HuH-7.5 (cell line): ENCODE data around the gene ABHD12B.
A peak's percentile ranks its signal among the peaks of the same experiment; 100 is the strongest.

Experiments used
- DNase-seq: peaks from one replicate; pipeline ENCODE4 v3.0.0; 2011; ENCODE audit warnings: low spot score

Gene ABHD12B

DNA sequence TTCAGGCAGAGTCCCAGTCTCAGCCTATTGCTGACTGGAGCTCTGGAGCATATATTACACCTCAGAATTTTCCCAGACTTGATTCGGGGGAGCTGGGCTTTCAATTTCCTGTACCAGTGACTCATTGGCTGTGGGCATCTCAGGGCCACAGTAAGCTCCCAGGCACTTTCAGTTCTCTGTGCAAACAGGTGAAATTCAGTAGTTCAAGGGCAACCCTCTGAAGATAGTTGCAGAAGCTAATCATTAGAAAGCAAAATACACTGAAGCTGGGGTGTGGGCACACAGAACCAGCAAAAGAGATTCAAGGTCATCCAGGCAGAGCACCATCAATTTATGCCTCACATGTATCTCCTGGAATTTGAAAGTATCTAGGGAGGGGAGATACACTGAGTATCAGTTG is 32.8 kb upstream of the ABHD12B start:
- no peak for DNase-seq

DNA sequence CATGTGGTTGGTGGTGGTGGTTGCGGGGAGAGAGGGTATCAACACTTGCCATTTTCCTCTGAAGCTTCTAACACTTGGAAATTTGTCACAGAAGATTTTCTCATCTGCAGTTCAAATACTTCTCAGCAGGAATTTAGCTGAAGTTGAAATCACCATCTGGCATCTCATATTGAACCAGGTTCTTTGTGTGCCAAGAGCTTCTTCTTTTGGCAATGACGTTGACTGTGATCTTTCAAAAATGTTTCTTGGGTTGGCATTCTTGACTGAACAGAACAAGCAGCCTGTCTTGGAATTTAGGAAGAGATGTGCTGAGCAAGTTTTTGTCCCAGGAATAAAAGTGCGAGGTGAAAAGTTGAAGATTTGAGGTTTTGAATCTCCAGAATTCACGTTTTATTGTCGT is 32.2 kb upstream of the ABHD12B start:
- no peak for DNase-seq

- DNase-seq, result no peak
These were observed 27.5 kb upstream of the ABHD12B start for GRCh38 chr14:50844391-50844790.

DNA sequence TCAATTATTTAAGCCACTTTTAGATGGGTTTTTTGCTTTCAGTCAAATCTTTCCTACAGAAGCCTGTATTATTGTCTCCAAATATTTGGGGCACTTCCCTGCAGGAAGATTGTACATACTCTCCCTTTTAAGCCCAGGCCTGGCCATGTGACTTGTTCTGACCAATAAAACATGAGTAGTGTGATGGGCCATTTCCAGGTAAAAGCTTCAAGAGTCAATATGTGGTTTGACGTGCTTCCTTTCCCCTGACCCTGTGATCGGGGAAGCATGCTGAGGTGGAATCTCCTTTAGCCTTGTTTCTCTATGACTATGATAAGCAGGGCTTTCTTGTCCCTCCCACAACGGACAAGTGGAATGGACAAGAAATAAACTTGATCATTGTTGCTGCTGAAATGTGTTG is 26.7 kb upstream of the ABHD12B start:
- no peak for DNase-seq

DNA sequence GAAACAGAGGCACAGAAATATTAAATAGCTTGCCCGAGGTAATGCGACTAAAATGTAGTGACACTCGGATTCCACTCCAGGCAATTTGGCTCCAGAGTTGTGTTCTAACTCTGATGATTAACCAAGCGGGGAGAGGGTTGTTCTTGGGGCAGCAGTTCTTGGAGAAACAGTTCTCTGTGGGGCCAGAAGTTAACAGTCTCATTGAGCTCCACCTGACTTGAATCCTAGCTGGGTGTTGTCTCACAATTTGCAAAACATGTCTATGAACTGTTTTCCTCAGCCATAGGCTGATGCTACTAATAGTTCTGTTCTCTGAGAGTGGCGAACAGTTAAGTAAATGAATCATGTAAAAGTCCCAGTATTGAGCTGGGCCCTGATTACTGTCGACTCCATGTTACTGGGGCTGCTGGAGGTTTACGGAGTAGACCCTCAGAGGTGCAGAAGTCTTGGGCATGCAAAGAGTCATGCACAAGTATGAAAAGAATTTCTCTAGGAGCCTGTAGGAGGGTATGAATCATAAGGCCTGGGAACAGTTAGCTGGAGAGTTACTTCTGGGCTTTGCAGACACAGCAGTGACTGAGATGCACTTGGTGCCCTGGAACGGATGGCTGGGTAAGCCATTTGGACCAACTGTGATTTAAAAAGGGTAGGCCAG is 25.5 kb upstream of the ABHD12B start:
- DNase-seq, result no peak

DNA sequence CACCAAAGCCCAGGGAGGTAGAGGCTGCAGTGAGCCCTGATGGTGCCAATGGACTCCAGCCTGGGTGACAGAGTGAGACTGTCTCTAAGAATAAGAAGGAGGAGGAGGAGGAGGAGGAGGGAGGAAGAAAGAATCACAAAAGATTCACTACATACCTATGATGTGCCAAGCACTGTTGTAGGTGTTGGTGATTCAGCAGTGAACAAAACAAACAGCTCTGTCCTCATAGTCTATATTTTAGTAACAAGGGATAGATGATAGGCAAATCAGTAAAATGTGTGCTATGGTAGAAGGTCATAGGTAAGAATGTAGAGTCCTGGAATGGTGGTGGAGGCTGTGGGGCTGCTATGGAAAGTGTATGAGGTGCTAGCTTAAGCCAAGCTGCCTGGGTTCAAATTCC is 18.0 kb upstream of the ABHD12B start:
- no peak for DNase-seq

DNA sequence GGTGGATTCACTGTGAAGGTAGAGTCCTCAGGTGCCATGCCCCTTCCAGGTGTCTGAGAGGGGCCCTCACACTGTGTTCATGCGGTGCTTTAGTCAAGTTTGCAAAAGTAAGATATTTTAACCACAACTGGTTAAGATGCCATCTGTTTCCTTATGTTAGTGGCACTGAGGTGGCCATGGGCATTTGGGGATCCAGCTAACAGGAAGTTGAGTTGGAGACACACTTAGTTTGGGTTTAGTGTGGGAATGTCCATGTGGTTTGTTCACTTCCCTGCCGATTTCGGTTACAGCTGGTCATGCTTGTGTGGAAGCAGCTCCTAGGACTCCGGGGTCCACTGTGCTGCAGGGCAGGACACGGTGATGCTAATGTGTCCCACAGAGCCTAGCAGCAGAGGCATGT is 17.3 kb upstream of the ABHD12B start:
- DNase-seq, result no peak

DNA sequence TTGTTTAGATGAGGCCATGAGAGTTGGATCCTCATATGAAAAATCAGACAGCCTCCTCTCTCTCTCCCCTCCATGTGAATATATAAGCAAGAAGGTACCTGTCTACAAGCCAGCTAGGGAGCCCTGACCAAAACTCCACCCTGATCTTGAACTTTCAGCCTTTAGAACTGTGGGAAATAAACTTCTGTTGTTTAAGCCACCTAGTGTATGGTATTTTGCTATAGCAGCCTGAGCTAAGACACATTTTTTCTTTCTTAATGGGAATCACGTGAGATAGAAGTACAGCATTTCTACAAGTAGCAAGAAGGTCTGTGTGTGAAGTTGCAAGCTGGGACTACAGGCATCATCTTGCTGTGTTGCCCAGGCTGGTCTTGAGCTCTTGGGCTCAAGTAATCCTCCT is 16.3 kb upstream of the ABHD12B start:
- no peak for DNase-seq

DNA sequence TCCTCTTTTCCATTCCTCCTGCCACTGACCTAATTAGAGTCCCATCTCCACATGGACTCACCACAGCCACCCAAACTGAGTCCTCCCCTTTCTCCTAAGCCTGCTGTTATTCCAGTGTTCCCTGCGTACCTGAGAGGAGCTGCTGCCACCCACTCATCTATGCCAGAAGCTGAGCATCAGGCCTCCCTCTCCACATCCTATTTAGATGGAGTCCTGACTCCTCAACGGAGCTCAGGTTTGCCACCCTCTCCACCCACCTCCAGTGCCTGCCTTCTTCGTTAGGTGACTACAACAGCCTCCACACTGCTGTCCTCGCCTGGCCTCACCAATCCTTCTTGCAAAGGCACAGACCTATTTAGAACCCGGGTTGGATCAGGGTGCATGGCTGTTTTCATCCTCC is 15.2 kb upstream of the ABHD12B start:
- DNase-seq, result no peak

GRCh38 chr14:50859296-50859624 is 12.6 kb upstream of the ABHD12B start:
- DNase-seq, result peak; percentile 19

- DNase-seq, result peak; percentile 56
These were observed 11.3 kb upstream of the ABHD12B start for GRCh38 chr14:50860478-50861086.

GRCh38 chr14:50862036-50862570 is 9.8 kb upstream of the ABHD12B start:
- DNase-seq, result no peak

DNA sequence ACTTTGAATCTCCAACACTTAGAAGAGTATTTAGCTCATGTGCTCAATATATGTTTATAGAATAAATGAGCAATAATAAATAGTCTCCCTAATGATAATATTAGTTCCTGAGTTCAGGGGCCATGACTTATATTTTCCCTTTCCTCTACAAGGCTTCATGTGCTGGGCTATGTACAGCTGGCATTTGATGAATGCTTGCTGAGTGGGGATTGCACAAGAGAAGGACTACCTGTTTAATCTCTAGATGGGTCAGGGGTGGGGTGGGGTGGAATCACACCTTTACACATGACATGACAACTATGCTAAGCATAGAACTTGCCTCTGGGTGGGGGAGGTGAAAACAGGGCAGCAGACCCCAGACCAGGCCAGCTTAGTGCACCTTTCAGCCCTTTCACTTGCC is 7.6 kb upstream of the ABHD12B start:
- DNase-seq, result no peak

DNA sequence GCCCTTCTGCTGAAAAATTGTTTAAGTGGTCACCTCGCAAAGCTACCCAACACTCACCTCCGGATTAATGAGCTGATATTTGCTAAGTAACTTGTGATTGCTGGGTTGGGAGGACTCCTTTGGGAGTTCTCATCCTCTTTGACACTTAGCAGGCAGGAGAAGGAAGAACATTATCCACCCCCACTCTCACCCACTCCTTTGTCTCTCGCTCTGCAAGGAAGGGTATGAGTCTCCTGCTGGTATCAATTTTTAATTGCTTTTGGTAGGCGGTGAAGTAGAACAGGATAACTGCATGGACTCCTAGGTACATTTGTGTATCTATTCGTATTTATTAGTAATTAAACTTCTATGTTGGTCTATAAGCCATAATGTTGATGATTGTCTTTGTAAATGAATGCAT is 6.9 kb upstream of the ABHD12B start:
- DNase-seq, result no peak

DNA sequence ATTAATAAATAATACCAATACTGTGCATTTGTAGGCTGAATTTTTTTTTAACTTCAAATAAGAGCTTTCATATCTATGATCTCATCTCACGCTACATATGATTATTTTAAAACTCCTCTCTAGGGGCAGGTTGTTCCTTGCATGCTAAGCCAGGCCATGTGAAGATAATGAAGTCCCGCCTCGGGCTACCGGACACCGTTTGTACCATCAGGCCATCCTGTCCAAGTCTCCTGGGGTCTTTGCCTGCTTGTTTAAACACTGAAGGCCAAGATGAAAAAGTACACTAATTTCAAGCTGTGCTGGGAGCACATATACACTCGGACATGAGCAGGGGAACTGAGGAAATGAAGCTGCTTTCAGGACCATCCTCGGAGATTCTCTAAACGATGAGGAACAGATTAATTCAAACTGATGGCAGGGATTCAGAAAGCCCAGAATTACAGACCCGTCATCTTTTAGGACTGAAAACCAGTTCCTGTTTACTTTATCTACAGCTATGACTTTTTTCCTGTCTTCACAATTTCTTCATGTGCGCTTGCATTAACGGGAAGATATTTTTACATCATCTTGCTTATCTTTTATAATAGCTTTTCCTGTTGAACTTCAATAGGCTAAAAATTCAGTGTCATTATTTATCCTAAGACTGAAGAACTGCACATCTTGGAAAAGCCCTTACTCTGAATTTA is 6.3 kb upstream of the ABHD12B start:
- no peak for DNase-seq

GRCh38 chr14:50871228-50871627 is 625 bp upstream of the ABHD12B start:
- no peak for DNase-seq

DNA sequence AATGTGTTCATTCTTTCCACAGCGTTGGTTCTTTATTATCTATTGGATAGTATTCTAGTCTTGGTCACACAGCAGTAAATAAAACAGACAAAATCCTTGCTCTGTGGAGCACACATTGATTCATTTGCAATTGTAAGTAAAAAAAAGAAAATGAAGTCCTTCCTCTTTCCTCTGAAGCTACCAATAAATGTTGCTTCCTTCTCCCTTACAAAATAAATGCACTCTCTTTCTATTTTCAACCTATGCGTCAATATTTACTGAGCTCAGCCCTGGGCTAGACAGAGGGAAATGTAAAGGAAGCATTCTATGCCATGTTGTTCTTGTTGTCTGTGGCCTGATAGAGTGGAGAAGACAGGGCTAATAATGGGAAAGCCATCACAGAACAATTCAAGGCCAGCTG is 2.9 kb downstream of the ABHD12B start:
- DNase-seq, result peak; percentile 19

DNA sequence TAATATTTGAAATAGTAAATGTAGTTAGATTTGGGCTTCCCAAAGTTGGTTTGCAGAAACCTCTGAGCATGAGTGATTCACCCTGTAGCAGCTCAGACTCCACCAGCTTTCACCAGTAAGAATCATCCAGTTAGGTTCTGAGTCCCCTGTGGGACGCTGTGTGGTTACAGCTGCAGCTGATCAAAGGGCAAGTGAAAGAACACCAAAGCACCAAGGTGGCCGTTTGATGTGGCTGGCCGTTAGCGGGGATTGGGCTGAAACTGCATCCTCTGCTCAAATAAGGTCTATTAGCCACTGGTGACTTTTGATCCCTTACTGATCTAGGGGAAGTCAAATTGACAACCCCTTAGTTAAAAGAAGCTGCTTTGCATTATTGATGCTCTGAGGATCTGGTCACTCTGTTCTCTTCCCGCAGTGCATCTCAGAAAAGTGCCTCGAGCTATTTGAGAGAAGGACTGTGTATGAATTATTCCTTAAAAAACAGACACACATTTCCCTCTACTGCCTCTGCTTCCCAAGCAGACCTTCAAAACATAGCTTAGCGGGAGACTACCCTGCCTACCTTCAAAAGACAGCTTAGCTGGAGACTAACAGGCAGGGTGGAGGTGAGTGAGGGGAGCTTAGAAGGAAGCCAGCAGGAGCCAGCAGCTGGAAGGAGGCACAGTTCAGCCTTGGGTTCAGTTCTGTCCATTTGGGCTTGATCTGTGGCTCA is 3.7 kb downstream of the ABHD12B start:
- DNase-seq, result peak; percentile 24

- DNase-seq, result no peak
These were observed 11.3 kb downstream of the ABHD12B start for GRCh38 chr14:50882932-50883826.

DNA sequence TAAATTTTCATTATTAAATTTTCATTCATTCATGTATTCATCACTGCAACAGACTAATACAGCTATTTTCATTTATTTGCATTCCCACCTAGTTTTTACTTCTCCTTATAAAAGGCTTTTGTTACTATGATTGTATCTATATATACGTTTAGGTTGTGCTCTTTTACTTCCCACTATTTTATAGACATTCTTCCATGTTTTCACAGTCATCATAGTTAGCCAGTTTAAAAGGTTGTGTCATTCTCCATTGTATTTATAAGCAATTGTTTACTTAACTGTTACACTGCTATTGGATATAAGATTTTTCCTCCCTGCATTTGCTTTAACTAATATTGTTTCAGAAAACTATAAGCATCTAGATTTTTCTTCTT is 12.0 kb downstream of the ABHD12B start:
- DNase-seq, result no peak

DNA sequence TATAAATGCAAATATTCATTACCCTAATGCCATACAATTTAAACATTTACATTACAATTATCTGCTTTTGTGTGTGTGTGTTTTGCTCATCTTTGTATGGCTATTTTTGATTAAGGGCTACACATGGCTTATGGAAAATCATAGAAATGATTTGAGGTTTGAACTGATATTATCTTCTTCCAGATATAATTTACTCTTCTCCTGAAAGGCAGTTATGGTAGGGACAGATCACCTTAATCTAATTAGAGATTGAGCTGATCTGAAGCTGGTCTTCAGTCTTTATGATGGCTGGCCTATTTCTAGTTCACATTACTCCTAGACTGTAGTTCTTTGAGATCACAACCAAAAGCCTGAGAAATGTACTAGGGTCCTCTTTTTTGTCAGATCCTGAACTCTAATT is 15.6 kb downstream of the ABHD12B start:
- no peak for DNase-seq

DNA sequence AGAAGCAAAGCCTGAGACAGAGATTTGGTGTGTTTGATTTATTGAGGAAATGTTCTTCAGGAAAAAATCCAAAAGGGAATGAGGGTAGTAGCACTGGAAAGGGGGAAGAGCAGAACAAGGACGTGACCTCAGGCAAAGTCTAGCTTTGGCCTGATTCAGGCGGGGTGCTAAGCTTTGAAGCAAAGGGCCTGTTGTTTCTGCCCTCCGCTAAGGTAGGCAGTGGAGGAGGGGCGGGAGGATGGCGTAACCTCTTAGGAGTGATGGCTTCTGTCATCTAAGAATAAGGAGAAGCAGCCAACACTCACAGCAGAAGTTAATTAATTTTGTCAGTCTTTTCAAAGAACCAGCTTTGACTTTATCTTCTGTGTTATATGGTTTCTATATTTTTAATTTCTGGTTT is 20.4 kb downstream of the ABHD12B start:
- no peak for DNase-seq
